KOPT-K1 (cell line): Measurements from ENCODE around the gene KCNRG.
A peak's percentile ranks its signal among the peaks of the same experiment; 100 is the strongest.

Experiments used
- H3K27ac ChIP-seq: fragments of 200-600 bp; sonication (generic); 2 replicates; pipeline ENCODE4 v1.5.1; 2016; ENCODE audit warnings: antibody characterized with exemption, mild to moderate bottlenecking, low read depth, low read length; ENCODE audit not compliant: poor library complexity, severe bottlenecking
- H3K36me3 ChIP-seq: fragments of 200-600 bp; sonication (generic); 2 replicates; pipeline ENCODE4 v1.5.1; 2017; ENCODE audit warnings: antibody characterized with exemption, mild to moderate bottlenecking, low read length, moderate library complexity; ENCODE audit not compliant: insufficient read depth
- H3K9me3 ChIP-seq: fragments of 200-600 bp; sonication (generic); 2 replicates; pipeline ENCODE4 v1.5.1; 2017; ENCODE audit warnings: antibody characterized with exemption, low read length, mild to moderate bottlenecking; ENCODE audit not compliant: insufficient read depth, poor library complexity, severe bottlenecking

KCNRG gene

GRCh38 chr13:49996951-49997895 lies 18.0 kb upstream of the KCNRG start, which contains the start of gene TRIM13:
Gene TRIM13 (plus strand): TSS chr13:49997042. CDS start chr13:50011941, 14,899 bp downstream.
- Histone ChIP-seq H3K9me3 (no peaks in the 10 kb centered on the region), H3K36me3 (peaks cover 42% of the 10 kb centered on the region), H3K27ac (peak within 1 kb of the TSS; percentile 98)

GRCh38 chr13:49997955-49998354 lies 17.3 kb upstream of the KCNRG start:
- Histone ChIP-seq H3K27ac (peak overlapping the region; percentile 98), H3K9me3 (no peaks in the 10 kb centered on the region), H3K36me3 (peaks cover 49% of the 10 kb centered on the region)

- Histone ChIP-seq H3K36me3 (peaks cover 59% of the 10 kb centered on the region), H3K9me3 (no peaks in the 10 kb centered on the region), H3K27ac (peak overlapping the region; percentile 98)
Observed at GRCh38 chr13:49998714-49999624, 16.3 kb upstream of the KCNRG start.

GRCh38 chr13:50001287-50001686 lies 14.0 kb upstream of the KCNRG start:
- Histone ChIP-seq H3K36me3 (peaks cover 81% of the 10 kb centered on the region), H3K9me3 (no peaks in the 10 kb centered on the region), H3K27ac (no peak overlapping the region)

GRCh38 chr13:50006426-50007135 lies 8.7 kb upstream of the KCNRG start:
- no peak overlapping the region for H3K27ac ChIP-seq
- peaks cover 99% of the 10 kb centered on the region for H3K36me3 ChIP-seq
- no peaks in the 10 kb centered on the region for H3K9me3 ChIP-seq

GRCh38 chr13:50011461-50011860 lies 3.8 kb upstream of the KCNRG start:
- no peak overlapping the region for H3K27ac ChIP-seq
- H3K36me3 ChIP-seq, result peaks cover 97% of the 10 kb centered on the region
- H3K9me3 ChIP-seq, result no peaks in the 10 kb centered on the region

- peaks cover 97% of the 10 kb centered on the region for H3K36me3 ChIP-seq
- H3K27ac ChIP-seq, result no peak overlapping the region
- no peaks in the 10 kb centered on the region for H3K9me3 ChIP-seq
Observed at GRCh38 chr13:50012396-50013169, 2.7 kb upstream of the KCNRG start.

- no peak overlapping the region for H3K27ac ChIP-seq
- peaks cover 97% of the 10 kb centered on the region for H3K36me3 ChIP-seq
- H3K9me3 ChIP-seq, result no peaks in the 10 kb centered on the region
Observed at GRCh38 chr13:50014386-50014785, 858 bp upstream of the KCNRG start.

GRCh38 chr13:50015750-50016149 lies 506 bp downstream of the KCNRG start:
- peaks cover 97% of the 10 kb centered on the region for H3K36me3 ChIP-seq
- H3K27ac ChIP-seq, result no peak overlapping the region
- no peaks in the 10 kb centered on the region for H3K9me3 ChIP-seq

GRCh38 chr13:50016444-50016843 lies 1.2 kb downstream of the KCNRG start:
- Histone ChIP-seq H3K36me3 (peaks cover 97% of the 10 kb centered on the region), H3K9me3 (no peaks in the 10 kb centered on the region), H3K27ac (no peak overlapping the region)

GRCh38 chr13:50017819-50018218 lies 2.6 kb downstream of the KCNRG start:
- Histone ChIP-seq H3K27ac (no peak overlapping the region), H3K36me3 (peaks cover 97% of the 10 kb centered on the region), H3K9me3 (no peaks in the 10 kb centered on the region)

- Histone ChIP-seq H3K36me3 (peaks cover 89% of the 10 kb centered on the region), H3K9me3 (no peaks in the 10 kb centered on the region), H3K27ac (no peak overlapping the region)
Observed at GRCh38 chr13:50025436-50025835, 10.2 kb downstream of the KCNRG start.

- Histone ChIP-seq H3K9me3 (no peaks in the 10 kb centered on the region), H3K36me3 (peaks cover 74% of the 10 kb centered on the region), H3K27ac (no peak overlapping the region)
Observed at GRCh38 chr13:50026788-50027473, 11.7 kb downstream of the KCNRG start.
